GM12878 (cell line): ENCODE measurements around the gene CCN5. TPM values are rescaled to one million over a fixed set of nuclear protein-coding genes. Genes with fewer than 3 reads are reported as not detected.

Experiments used
- ATAC-seq: fragments of 200-7000 bp; cut with Tn5 transposase; 3 replicates; pipeline ENCODE4 v1.9.1; 2020; ENCODE audit warnings: mild to moderate bottlenecking, moderate library complexity
- BruUV-seq: library from RNA; stranded (reverse); fragments of 400-500 nt; replicated peaks from 2 replicates; lab custom pipeline; 2021; lab: Mats Ljungman, UMichigan
- CTCF ChIA-PET: fragments of 300-600 bp; sonication (Branson Sonifier 250); formaldehyde crosslinking; extraction: SDS; loops from one replicate; lab custom pipeline; 2021; ENCODE audit warnings: inconsistent platforms; lab: Yijun Ruan, JAX
- POLR2A ChIA-PET: fragments of 350-600 bp; formaldehyde crosslinking; extraction: SDS; loops from one replicate; lab custom pipeline; 2021; ENCODE audit warnings: inconsistent platforms; lab: Charles Lee
- RAD21 ChIA-PET: fragments of 300-600 bp; sonication (Branson Sonifier 250); formaldehyde crosslinking; loops from one replicate; lab custom pipeline; 2023; ENCODE audit warnings: antibody characterized with exemption; ENCODE audit not compliant: unreplicated experiment; lab: Charles Lee
- SMC1A ChIA-PET: fragments of 300-600 bp; sonication (Branson Sonifier 250); formaldehyde crosslinking; loops from one replicate; lab custom pipeline; 2023; ENCODE audit not compliant: unreplicated experiment, uncharacterized antibody; lab: Charles Lee
- DNase-seq: peaks from one replicate; pipeline ENCODE4 v3.0.0-alpha.2; 2011; ENCODE audit warnings: low read depth, low spot score
- FAIRE-seq: peaks from 3 replicates; lab custom pipeline; 2011; peaks lifted over from hg19 to GRCh38; lab: Jason Lieb, UNC
- H2AFZ ChIP-seq: 2 replicates; pipeline ENCODE4 v1.6.0; 2011; ENCODE audit warnings: low read depth, low read length, control low read depth; ENCODE audit not compliant: control insufficient read depth
- H3K27ac ChIP-seq: 2 replicates; pipeline ENCODE4 v1.5.1; 2011; ENCODE audit warnings: control low read depth; ENCODE audit not compliant: control insufficient read depth, insufficient read depth
- H3K27me3 ChIP-seq, 2 experiments: replicated peaks in 1 of 2; 2 replicates each; pipeline versions ENCODE4 v1.6.0 to v1.6.1; 2011; ENCODE audit warnings: low read length in 1 of 2; ENCODE audit not compliant: control insufficient read depth in 2 of 2, insufficient read depth in 2 of 2
- H3K36me3 ChIP-seq, 2 experiments: 2 replicates each; pipeline ENCODE4 v1.5.1; 2011; ENCODE audit warnings: low read length in 1 of 2; ENCODE audit not compliant: control insufficient read depth in 2 of 2, insufficient read depth in 2 of 2
- H3K4me1 ChIP-seq: 2 replicates; pipeline ENCODE4 v1.6.1; 2011; ENCODE audit warnings: mild to moderate bottlenecking, low read length, moderate library complexity, mixed read lengths; ENCODE audit not compliant: control insufficient read depth, insufficient read depth
- H3K4me2 ChIP-seq: 2 replicates; pipeline ENCODE4 v1.6.0; 2011; ENCODE audit warnings: control low read depth; ENCODE audit not compliant: control insufficient read depth, insufficient read depth
- H3K4me3 ChIP-seq: fragments of 200-600 bp; sonication (generic); 2 replicates; pipeline ENCODE4 v1.5.1; 2016
- H3K79me2 ChIP-seq: 2 replicates; pipeline ENCODE4 v1.6.0; 2011; ENCODE audit warnings: low read length; ENCODE audit not compliant: control insufficient read depth, insufficient read depth
- H3K9ac ChIP-seq: 2 replicates; pipeline ENCODE4 v1.8.0; 2011; ENCODE audit warnings: low read length, control low read depth, mixed read lengths; ENCODE audit not compliant: control insufficient read depth, insufficient read depth
- H3K9me3 ChIP-seq: replicated peaks from 3 replicates; pipeline ENCODE4 v1.5.1; 2011; ENCODE audit warnings: mild to moderate bottlenecking, low read length; ENCODE audit not compliant: control insufficient read depth, insufficient read depth
- H4K20me1 ChIP-seq: 2 replicates; pipeline ENCODE4 v1.6.0; 2011; ENCODE audit not compliant: control insufficient read depth, insufficient read depth
- ATF7 ChIP-seq: fragments of 450-650 bp; IDR thresholded peaks from 2 replicates; pipeline ENCODE4 v1.6.1; 2016; ENCODE audit warnings: low read depth, mild to moderate bottlenecking
- BRCA1 ChIP-seq: IDR thresholded peaks from 2 replicates; pipeline ENCODE4 v1.6.1; 2011; ENCODE audit warnings: low read depth, low read length, improper control_type of control experiment
- CBX3 ChIP-seq: fragments of 200-600 bp; sonication (generic); IDR thresholded peaks from 2 replicates; pipeline ENCODE4 v1.6.1; 2016; ENCODE audit warnings: low read depth, borderline replicate concordance
- HDAC2 ChIP-seq: fragments of 200-600 bp; sonication (generic); IDR thresholded peaks from 2 replicates; pipeline ENCODE4 v1.6.1; 2017
- JUND ChIP-seq: IDR thresholded peaks from 2 replicates; pipeline ENCODE4 v1.6.1; 2012; ENCODE audit warnings: low read depth, mild to moderate bottlenecking, low read length, improper control_type of control experiment, moderate library complexity
- NFXL1 ChIP-seq: fragments of 450-650 bp; IDR thresholded peaks from 2 replicates; pipeline ENCODE4 v1.6.1; 2017; ENCODE audit warnings: antibody characterized with exemption, mild to moderate bottlenecking, borderline replicate concordance
- POU2F2 ChIP-seq: IDR thresholded peaks from 3 replicates; pipeline ENCODE4 v1.6.1; 2011; ENCODE audit warnings: low read depth, mild to moderate bottlenecking, low read length, borderline replicate concordance
- SUZ12 ChIP-seq: fragments of 200-600 bp; sonication (generic); IDR thresholded peaks from one replicate; pipeline ENCODE4 v1.6.1; 2018; ENCODE audit warnings: antibody characterized with exemption, mild to moderate bottlenecking; ENCODE audit not compliant: unreplicated experiment
- TBL1XR1 ChIP-seq: IDR thresholded peaks from 2 replicates; pipeline ENCODE4 v1.6.1; 2012; ENCODE audit warnings: low read depth, low read length, improper control_type of control experiment
- whole genome bisulfite sequencing: methylation state at CpG from one replicate; pipeline ENCODE4 v1.1.6; 2016; ENCODE audit warnings: low lambda C conversion rate; ENCODE audit not compliant: insufficient replicate concordance, insufficient coverage; ENCODE audit errors: missing lambda C conversion rate; 5-methylcytosine and 5-hydroxymethylcytosine counted together
- in situ Hi-C: fragments of 300-500 bp; cut with MboI; formaldehyde crosslinking; loops from 9 replicates; pipeline ENCODE4 v1.14.3; 2018; ENCODE audit warnings: mixed read lengths
- intact Hi-C: fragments of 100-400 bp; cut with micrococcal nuclease; formaldehyde crosslinking; loops from one replicate; pipeline ENCODE4 v1.14.2; 2022; ENCODE audit not compliant: unreplicated experiment
- polyA plus RNA-seq, 11 experiments: library from polyadenylated mRNA; depleted of rRNA in 4 of 11; unstranded in 6 of 11; stranded (reverse) in 5 of 11; fragments of >200 nt; fragmentation: Nextera tagmentation in 4 of 11; fragmentation: Illumina TruSeq in 1 of 11; extraction: Ambion mirVana in 4 of 11; extraction: Trizol in 1 of 11; gene quantifications; 1 replicate in 1 of 11; 2 replicates in 10 of 11; pipeline versions ENCODE4 v1.2.1 to v1.2.3, GENCODE V29; 2011 to 2016; ENCODE audit warnings: inconsistent platforms in 2 of 11, missing spikeins in 2 of 11, low read depth in 1 of 11
- total RNA-seq, 4 experiments: library from RNA; depleted of rRNA in 3 of 4; stranded (reverse); fragments of >200 nt in 3 of 4; fragmentation: Illumina TruSeq in 1 of 4; extraction: Trizol in 1 of 4; gene quantifications; 2 replicates each; pipeline versions ENCODE4 v1.2.1 to v1.2.3, GENCODE V29; 2013 to 2021
- TF ChIP-seq, protein P1 (sequence below): IDR thresholded peaks from 2 replicates; pipeline ENCODE4 v1.6.1; 2012; ENCODE audit warnings: low read depth, low read length, improper control_type of control experiment

The CCN5 gene
- total and polyA plus RNA-seq, 10 of the 15 experiments (the other 5 are each of a cell fraction or from before 2014, with no cell fraction given), result 0.14 to 0.15 TPM; not detected in 8

DNA sequence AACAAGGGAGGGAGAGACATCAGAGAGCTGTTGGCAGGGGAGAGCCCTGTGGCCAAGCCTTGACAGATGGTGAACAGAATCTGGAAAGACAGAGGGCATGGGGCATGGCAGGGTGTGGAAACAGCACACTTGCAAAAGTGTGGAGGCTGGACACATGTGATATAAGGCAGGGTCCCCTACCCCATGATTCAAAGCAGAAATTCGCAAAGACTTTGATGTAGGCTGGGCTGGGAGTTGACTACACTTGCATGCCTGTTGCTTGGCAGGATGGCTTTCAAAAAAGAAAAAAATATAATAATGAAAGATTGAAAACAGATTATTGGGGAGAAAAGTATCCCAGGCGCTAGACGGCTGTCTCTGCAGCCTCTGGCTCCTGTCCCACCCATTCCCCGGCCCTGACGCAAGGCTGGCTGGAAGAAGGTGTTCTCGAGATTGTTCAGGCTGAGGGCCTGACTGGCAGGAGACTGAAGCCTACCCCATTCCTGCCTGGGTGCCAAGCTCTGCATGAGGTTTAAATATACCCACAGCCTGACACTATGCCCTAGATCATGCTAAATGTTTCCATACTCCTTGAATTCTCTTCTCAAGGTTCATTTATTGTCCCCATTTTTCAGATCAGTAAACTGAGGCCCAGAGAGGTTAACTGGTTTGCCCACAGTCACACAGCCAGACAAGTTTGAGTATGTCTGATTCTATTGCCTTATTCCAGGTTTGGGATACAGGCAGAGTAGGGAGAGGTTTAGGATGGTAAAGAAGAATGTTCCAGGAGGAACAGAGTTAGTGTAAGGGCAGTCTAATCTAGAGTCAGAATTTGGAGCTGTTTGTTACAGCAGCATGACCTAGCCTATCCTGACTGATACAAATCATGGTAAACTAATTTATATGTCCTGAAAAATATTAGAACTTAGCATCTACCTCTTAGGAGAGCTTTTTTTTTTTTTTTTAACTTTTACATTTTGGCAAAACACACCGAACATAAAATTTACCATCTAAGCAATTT lies 23.4 kb upstream of the CCN5 start:
- H3K27ac ChIP-seq, result no peak overlapping the region
- DNase-seq (no peak), FAIRE-seq (no peak), ATAC-seq (no peak)
- H3K9ac ChIP-seq, result no peak overlapping the region
- 77% methylated on average over 7 of the region's 7 CpGs for WGBS
- no peak overlapping the region for H3K4me3 ChIP-seq
- H3K79me2 ChIP-seq, result no peaks in the 10 kb centered on the region
- H3K27me3 ChIP-seq, result no peaks in the 10 kb centered on the region
- in situ Hi-C loops (no loop called here), intact Hi-C loops (no loop called here)
- no peak overlapping the region for H2AFZ ChIP-seq
- ChIA-PET CTCF (no interaction called here), SMC1A (interaction anchor here (0.7 kb wide), 1 partner anchor 175 kb away, joined by 3 read pairs; no protein-coding TSS in a partner anchor), RAD21 (interaction anchor here (0.7 kb wide), 1 partner anchor 472 kb away, joined by 3 read pairs; no protein-coding TSS in a partner anchor), POLR2A (no interaction called here)
- no peaks in the 10 kb centered on the region for H4K20me1 ChIP-seq
- no TSS peak for BruUV-seq
- no peak overlapping the region for H3K4me2 ChIP-seq
- H3K36me3 ChIP-seq, result no peaks in the 10 kb centered on the region
- TF ChIP-seq HDAC2 (no peak), CBX3 (no peak), SUZ12 (no peak), ATF7 (no peak), NFXL1 (no peak), JUND (no peak), BRCA1 (no peak), TBL1XR1 (no peak), POU2F2 (no peak)
- TF ChIP-seq, protein P1, sequence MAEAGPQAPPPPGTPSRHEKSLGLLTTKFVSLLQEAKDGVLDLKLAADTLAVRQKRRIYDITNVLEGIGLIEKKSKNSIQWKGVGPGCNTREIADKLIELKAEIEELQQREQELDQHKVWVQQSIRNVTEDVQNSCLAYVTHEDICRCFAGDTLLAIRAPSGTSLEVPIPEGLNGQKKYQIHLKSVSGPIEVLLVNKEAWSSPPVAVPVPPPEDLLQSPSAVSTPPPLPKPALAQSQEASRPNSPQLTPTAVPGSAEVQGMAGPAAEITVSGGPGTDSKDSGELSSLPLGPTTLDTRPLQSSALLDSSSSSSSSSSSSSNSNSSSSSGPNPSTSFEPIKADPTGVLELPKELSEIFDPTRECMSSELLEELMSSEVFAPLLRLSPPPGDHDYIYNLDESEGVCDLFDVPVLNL, result no peak
- H3K9me3 ChIP-seq, result no peaks in the 10 kb centered on the region; the same call in 2 of the 3 replicates
- peaks cover 18% of the 10 kb centered on the region for H3K4me1 ChIP-seq
